H1 (cell line): ENCODE data around the gene GALNT18. TPM values are rescaled to one million over a fixed set of nuclear protein-coding genes. Genes with fewer than 3 reads are reported as not detected.

ENCODE experiments used
- CTCF ChIA-PET: fragments of 300-600 bp; sonication (Branson Sonifier 250); formaldehyde crosslinking; loops from one replicate; lab custom pipeline; 2021; ENCODE audit not compliant: partially characterized antibody; lab: Charles Lee
- POLR2A ChIA-PET: fragments of 300-600 bp; sonication (Branson Sonifier 250); formaldehyde crosslinking; loops from one replicate; lab custom pipeline; 2021; ENCODE audit warnings: inconsistent platforms; ENCODE audit not compliant: partially characterized antibody; lab: Charles Lee
- DNase-seq, 2 experiments: peaks; one replicate each; pipeline versions ENCODE4 v3.0.0 to v3.0.0-alpha.2; 2010 to 2022; ENCODE audit warnings: low spot score in 2 of 2, low read depth in 1 of 2, mixed read lengths in 1 of 2
- FAIRE-seq: peaks from 2 replicates; lab custom pipeline; 2011; peaks lifted over from hg19 to GRCh38; lab: Jason Lieb, UNC
- H2AFZ ChIP-seq: 2 replicates; pipeline ENCODE4 v1.8.1; 2012; ENCODE audit warnings: low read length, inconsistent platforms
- H2AK5ac ChIP-seq: 2 replicates; pipeline ENCODE4 v1.6.1; 2013; ENCODE audit warnings: low read depth, low read length
- H2BK120ac ChIP-seq: replicated peaks from 2 replicates; pipeline ENCODE3; 2013; ENCODE audit warnings: low read depth, low read length, inconsistent platforms
- H2BK12ac ChIP-seq: 2 replicates; pipeline ENCODE4 v1.6.1; 2013; ENCODE audit warnings: low read depth, low read length
- H2BK15ac ChIP-seq: 2 replicates; pipeline ENCODE4 v1.6.1; 2013; ENCODE audit warnings: low read length
- H2BK20ac ChIP-seq: 2 replicates; pipeline ENCODE4 v1.6.1; 2013; ENCODE audit warnings: low read length
- H2BK5ac ChIP-seq: 2 replicates; pipeline ENCODE4 v1.6.1; 2013; ENCODE audit warnings: low read depth, low read length
- H3K14ac ChIP-seq: 2 replicates; pipeline ENCODE4 v1.6.1; 2013; ENCODE audit warnings: inconsistent platforms; ENCODE audit not compliant: insufficient read length
- H3K18ac ChIP-seq: 2 replicates; pipeline ENCODE4 v1.6.1; 2013; ENCODE audit warnings: low read length; ENCODE audit errors: extremely low read depth
- H3K23ac ChIP-seq: 2 replicates; pipeline ENCODE4 v1.6.1; 2013; ENCODE audit warnings: inconsistent platforms; ENCODE audit not compliant: insufficient read length
- H3K23me2 ChIP-seq: 2 replicates; pipeline ENCODE4 v1.6.1; 2013; ENCODE audit warnings: low read depth, low read length
- H3K27ac ChIP-seq: 2 replicates; pipeline ENCODE4 v1.6.1; 2011; ENCODE audit warnings: low read depth, low read length, inconsistent platforms
- H3K27me3 ChIP-seq, 4 experiments: replicated peaks in 1 of 4; 1 replicate in 1 of 4; 2 replicates in 3 of 4; pipeline versions ENCODE4 v1.6.1 to v1.8.1; 2011 to 2013; ENCODE audit warnings: low read length in 3 of 4, mild to moderate bottlenecking in 3 of 4, inconsistent platforms in 2 of 4, mixed read lengths in 2 of 4, moderate library complexity in 1 of 4; ENCODE audit not compliant: control insufficient read depth in 3 of 4, insufficient read depth in 3 of 4; ENCODE audit errors: extremely low read depth in 1 of 4
- H3K36me3 ChIP-seq, 4 experiments: 2 replicates each; pipeline versions ENCODE4 v1.6.1 to v1.8.1; 2011 to 2013; ENCODE audit warnings: mild to moderate bottlenecking in 4 of 4, low read length in 3 of 4, moderate library complexity in 2 of 4, control low read depth in 1 of 4, inconsistent platforms in 1 of 4; ENCODE audit not compliant: insufficient read depth in 4 of 4, control insufficient read depth in 2 of 4
- H3K4ac ChIP-seq: replicated peaks from 2 replicates; pipeline ENCODE3; 2013; ENCODE audit warnings: low read length, low read depth, mixed read lengths, inconsistent platforms; ENCODE audit not compliant: insufficient read length
- H3K4me1 ChIP-seq, 4 experiments: replicated peaks in 1 of 4; 1 replicate in 1 of 4; 2 replicates in 3 of 4; pipeline versions ENCODE4 v1.6.1 to v1.8.1; 2011 to 2013; ENCODE audit warnings: low read length in 3 of 4, inconsistent platforms in 2 of 4, mixed read lengths in 1 of 4; ENCODE audit not compliant: insufficient read depth in 4 of 4, control insufficient read depth in 3 of 4
- H3K4me2 ChIP-seq, 2 experiments: 2 replicates each; pipeline versions ENCODE4 v1.6.1 to v1.8.1; 2011 to 2013; ENCODE audit warnings: low read depth in 2 of 2, low read length in 2 of 2, control low read depth in 1 of 2, inconsistent platforms in 1 of 2, mild to moderate bottlenecking in 1 of 2; ENCODE audit not compliant: insufficient read depth in 1 of 2
- H3K4me3 ChIP-seq, 4 experiments: fragments of 200-600, 300-600 bp in 1 of 4; sonication (generic), shearing (Covaris generic), sonication (Bioruptor Twin) in 1 of 4; 2 replicates each; pipeline versions ENCODE4 v1.5.1 to v1.8.1; 2011 to 2016; ENCODE audit warnings: low read length in 4 of 4, low read depth in 3 of 4, control low read depth in 2 of 4, inconsistent platforms in 2 of 4, mild to moderate bottlenecking in 2 of 4, mixed read lengths in 1 of 4, moderate library complexity in 1 of 4; ENCODE audit not compliant: insufficient read depth in 2 of 4; ENCODE audit errors: extremely low read depth in 1 of 4
- H3K56ac ChIP-seq: replicated peaks from 2 replicates; pipeline ENCODE3; 2013; ENCODE audit warnings: low read depth, mild to moderate bottlenecking, mixed read lengths, low read length, inconsistent platforms; ENCODE audit not compliant: insufficient read length
- H3K79me1 ChIP-seq: 2 replicates; pipeline ENCODE4 v1.6.1; 2013; ENCODE audit warnings: low read depth, low read length, control low read depth
- H3K79me2 ChIP-seq, 2 experiments: 2 replicates each; pipeline versions ENCODE4 v1.6.1 to v1.8.1; 2012 to 2013; ENCODE audit warnings: low read length in 2 of 2, mild to moderate bottlenecking in 2 of 2, inconsistent platforms in 1 of 2; ENCODE audit not compliant: insufficient read depth in 2 of 2, control insufficient read depth in 1 of 2
- H3K9ac ChIP-seq, 4 experiments: replicated peaks in 1 of 4; 1 replicate in 1 of 4; 2 replicates in 3 of 4; pipeline versions ENCODE4 v1.6.1 to v1.8.1; 2011 to 2013; ENCODE audit warnings: low read depth in 3 of 4, low read length in 3 of 4, control low read depth in 2 of 4, mild to moderate bottlenecking in 2 of 4, moderate library complexity in 2 of 4, inconsistent platforms in 1 of 4; ENCODE audit errors: extremely low read depth in 1 of 4
- H3K9me3 ChIP-seq, 2 experiments: 2 replicates each; pipeline versions ENCODE4 v1.6.1 to v1.8.1; 2012 to 2013; ENCODE audit warnings: mild to moderate bottlenecking in 2 of 2, moderate library complexity in 2 of 2, control low read depth in 1 of 2, inconsistent platforms in 1 of 2, low read depth in 1 of 2, low read length in 1 of 2, mixed read lengths in 1 of 2; ENCODE audit not compliant: insufficient read depth in 2 of 2
- H4K20me1 ChIP-seq, 2 experiments: replicated peaks in 1 of 2; 2 replicates each; pipeline versions ENCODE3 to v1.8.1; 2011 to 2013; ENCODE audit warnings: inconsistent platforms in 2 of 2, low read length in 2 of 2, mild to moderate bottlenecking in 1 of 2; ENCODE audit not compliant: insufficient read depth in 2 of 2, control insufficient read depth in 1 of 2
- H4K5ac ChIP-seq: 2 replicates; pipeline ENCODE4 v1.6.1; 2013; ENCODE audit warnings: low read length, low read depth, mixed read lengths, inconsistent platforms; ENCODE audit not compliant: insufficient read length
- H4K8ac ChIP-seq: 2 replicates; pipeline ENCODE4 v1.8.0; 2013; ENCODE audit warnings: mild to moderate bottlenecking, moderate library complexity, low read length, inconsistent platforms; ENCODE audit not compliant: insufficient read depth; ENCODE audit errors: extremely low read depth
- H4K91ac ChIP-seq: replicated peaks from 2 replicates; pipeline ENCODE3; 2013; ENCODE audit warnings: low read length, mixed read lengths, inconsistent platforms; ENCODE audit not compliant: insufficient read length
- WGBS, 2 experiments: shearing (Covaris generic) in 1 of 2; methylation state at CpG; one replicate each; pipeline versions ENCODE4 v1.1.6 to v1.1.7; 2013 to 2015; ENCODE audit warnings: low lambda C conversion rate in 2 of 2, mixed read lengths in 2 of 2, inconsistent platforms in 1 of 2, low coverage in 1 of 2, missing lambda C conversion rate in 1 of 2; ENCODE audit not compliant: insufficient replicate concordance in 2 of 2, insufficient coverage in 1 of 2, insufficient read length in 1 of 2; ENCODE audit errors: extremely low coverage in 1 of 2, missing lambda C conversion rate in 1 of 2; 5-methylcytosine and 5-hydroxymethylcytosine counted together
- polyA plus RNA-seq, 7 experiments: library from polyadenylated mRNA; depleted of rRNA in 3 of 7; stranded (reverse) in 5 of 7; unstranded in 2 of 7; fragments of >200 nt in 5 of 7; fragments of 200-250 nt in 2 of 7; gene quantifications; 1 replicate in 5 of 7; 2 replicates in 1 of 7; 4 replicates in 1 of 7; pipeline versions ENCODE4 v1.2.1 to v1.2.3, GENCODE V29; 2011 to 2013; ENCODE audit warnings: missing spikeins in 2 of 7, mixed read lengths in 2 of 7
- total RNA-seq: library from RNA; stranded (reverse); fragmentation: NEBNext Ultra II Directional; extraction: Animal tissue kit (Norgen Biotek cat#: 25700); gene quantifications from 2 replicates; pipeline ENCODE4 v1.2.1, GENCODE V29; 2021

Gene GALNT18
- total and polyA plus RNA-seq, 2 of the 8 experiments (the other 6 are each of a cell fraction or from before 2014, with no cell fraction given) = 6.0 to 9.4 TPM

DNA sequence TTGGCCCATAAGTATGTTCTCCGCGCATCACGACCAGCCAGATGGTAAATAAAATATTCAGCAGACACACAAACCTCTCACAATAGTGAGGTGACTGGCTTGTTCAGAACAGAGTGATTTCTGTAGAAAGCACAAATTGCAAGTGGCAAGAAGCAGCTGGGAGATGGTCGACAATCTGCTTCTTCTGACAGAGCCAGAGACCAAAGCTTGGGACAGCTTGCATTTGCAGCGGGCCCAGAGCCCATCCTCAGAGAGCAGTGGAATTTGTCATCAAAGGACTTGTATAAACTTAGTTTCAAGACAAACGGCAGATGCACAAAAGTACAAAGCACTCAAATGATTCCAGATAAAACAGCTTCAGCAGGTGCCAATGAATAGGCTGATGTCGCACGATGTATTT is 7.6 kb upstream of the GALNT18 start:
- Histone ChIP-seq H3K79me2 (no peaks in the 10 kb centered on the region), H4K8ac (no peak overlapping the region), H4K91ac (no peak overlapping the region), H3K4me1 (peaks cover 5 to 17% (median 8%) of the 10 kb centered on the region in 4 experiments; a peak in 4 of 7 replicates), H2BK15ac (no peak overlapping the region), H2BK120ac (no peak overlapping the region), H3K23ac (no peak overlapping the region), H3K27ac (no peak overlapping the region), H2BK5ac (no peak overlapping the region), H4K5ac (no peak overlapping the region), H2AK5ac (no peak overlapping the region), H3K4me2 (peak overlapping the region; percentile 26 to 56; a peak in 3 of 4 replicates), H3K9ac (no peak overlapping the region), H3K18ac (peak overlapping the region; percentile 20; the same call in 1 of the 2 replicates), H2BK20ac (peak overlapping the region; percentile 23), H3K4ac (no peak overlapping the region), H3K27me3 (peaks cover 0 to 2% (median 0%) of the 10 kb centered on the region in 4 experiments; a peak in 2 of 7 replicates), H3K14ac (no peak overlapping the region), H2AFZ (no peak overlapping the region), H3K79me1 (no peaks in the 10 kb centered on the region), H3K23me2 (no peaks in the 10 kb centered on the region), H3K56ac (no peak overlapping the region), H2BK12ac (peak overlapping the region; percentile 6; the same call in 1 of the 2 replicates), H3K9me3 (peaks cover 0 to 4% of the 10 kb centered on the region in 2 experiments; a peak in 2 of 4 replicates), H3K4me3 (peak overlapping the region in 1 of 4 experiments; percentile 4; a peak in 1 of 8 replicates), H4K20me1 (no peaks in the 10 kb centered on the region), H3K36me3 (no peaks in the 10 kb centered on the region)
- FAIRE-seq (no peak), DNase-seq (no peak)
- POLR2A ChIA-PET = no interaction called here
- 80% methylated on average over 8 of the region's 8 CpGs; no CpG with 5 or more reads in 1 of the 2 experiments for WGBS, 2 experiments
- CTCF ChIA-PET = interaction anchor here (1.6 to 1.9 kb wide), 2 partner anchors 8 to 158 kb away, joined by 6 to 8 read pairs; no protein-coding TSS in a partner anchor
